Uterus (tissue), 4 donors: Measurements from ENCODE around the gene C11orf58. TPM values are rescaled to one million over a fixed set of nuclear protein-coding genes. Genes with fewer than 3 reads are reported as not detected.

Experiments used
- DNase-seq, 2 donors: peaks; one replicate each; pipeline ENCODE4 v3.0.0-alpha.2; 2019 to 2020
- H3K27ac ChIP-seq, 2 donors: fragments of 200-600 bp; sonication (generic); 1 replicate in 1 of 2; 2 replicates in 1 of 2; pipeline ENCODE4 v1.5.1; 2016 to 2018
- H3K27me3 ChIP-seq, 2 donors: fragments of 200-600 bp; sonication (generic); one replicate each; pipeline ENCODE4 v1.5.1; 2018 to 2019; ENCODE audit warnings: control low read depth in 1 of 2
- H3K36me3 ChIP-seq, 2 donors: fragments of 200-600 bp; sonication (generic); one replicate each; pipeline ENCODE4 v1.5.1; 2019; ENCODE audit warnings: control low read depth in 1 of 2
- H3K4me1 ChIP-seq, 2 donors: fragments of 200-600 bp; sonication (generic); one replicate each; pipeline ENCODE4 v1.5.1; 2018 to 2019; ENCODE audit warnings: control low read depth in 1 of 2
- H3K4me3 ChIP-seq, 2 donors: fragments of 200-600 bp; sonication (generic); 1 replicate in 1 of 2; 2 replicates in 1 of 2; pipeline ENCODE4 v1.5.1; 2018 to 2019; ENCODE audit warnings: mild to moderate bottlenecking in 1 of 2
- H3K9me3 ChIP-seq, 2 donors: fragments of 200-600 bp; sonication (generic); one replicate each; pipeline ENCODE4 v1.5.1; 2019; ENCODE audit warnings: control low read depth in 1 of 2
- CTCF ChIP-seq, 4 experiments: fragments of 200-600 bp in 2 of 4; fragments of 450-650 bp in 2 of 4; sonication (generic) in 2 of 4; IDR thresholded peaks; one replicate each; pipeline ENCODE4 v1.5.1; 2016 to 2019; ENCODE audit warnings: antibody characterized with exemption in 4 of 4, mild to moderate bottlenecking in 2 of 4, moderate library complexity in 1 of 4
- POLR2A ChIP-seq, 2 donors: fragments of 450-650 bp; IDR thresholded peaks; one replicate each; pipeline ENCODE4 v1.6.1; 2016; ENCODE audit warnings: antibody characterized with exemption in 2 of 2, mild to moderate bottlenecking in 1 of 2, moderate library complexity in 1 of 2
- intact Hi-C: fragments of 100-400 bp; cut with DNase I; formaldehyde crosslinking; loops from one replicate; pipeline ENCODE4 v1.15.1; 2023; ENCODE audit warnings: low total_unique reads
- total RNA-seq, 4 donors: library from RNA; depleted of rRNA in 3 of 4; stranded (reverse); fragments of >200 nt in 3 of 4; gene quantifications; one replicate each; pipeline versions ENCODE4 v1.1.0 to v1.2.4, GENCODE V29; 2014 to 2023
- donor health status: DM: yes; HTN: yes; CAD: no.

C11orf58 gene
- total RNA-seq, 4 donors from 2014 or later: 126 to 252 (median 148) TPM

DNA sequence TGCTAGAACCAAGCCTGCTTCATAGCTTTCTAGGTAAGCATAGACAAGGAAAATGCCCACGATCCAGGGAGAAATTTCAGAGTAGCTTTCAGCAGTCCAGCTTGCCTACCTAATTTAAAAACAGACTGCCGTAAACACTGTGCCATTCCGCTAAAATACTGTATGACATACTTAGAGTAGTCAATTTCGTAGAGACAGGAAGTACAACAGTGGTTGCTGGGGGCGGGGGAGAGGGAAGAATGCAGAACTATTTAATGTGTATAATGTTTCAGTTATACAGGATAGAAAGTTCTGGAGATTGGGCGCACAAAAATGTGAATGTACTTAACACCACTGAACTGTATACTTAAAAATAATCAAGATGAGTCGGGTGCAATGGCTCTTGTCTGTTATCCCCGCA is 56.7 kb downstream of the C11orf58 start:
- H3K36me3 ChIP-seq: no peaks in the 10 kb centered on the region
- intact Hi-C loops: no loop called here
- no peaks in the 10 kb centered on the region for H3K27me3 ChIP-seq
- no peak for TF ChIP-seq POLR2A (IDR thresholded peaks at IDR 0.05)
- no peak for TF ChIP-seq CTCF (IDR thresholded peaks at IDR 0.05)
- H3K9me3 ChIP-seq: no peaks in the 10 kb centered on the region
- no peak overlapping the region for H3K27ac ChIP-seq
- H3K4me3 ChIP-seq: no peak overlapping the region
- no peaks in the 10 kb centered on the region for H3K4me1 ChIP-seq
- DNase-seq: no peak

- no peaks in the 10 kb centered on the region for H3K4me1 ChIP-seq
- no peaks in the 10 kb centered on the region for H3K36me3 ChIP-seq
- no peak for DNase-seq
- intact Hi-C loops: no loop called here
- H3K27me3 ChIP-seq: no peaks in the 10 kb centered on the region
- no peak overlapping the region for H3K27ac ChIP-seq
- H3K9me3 ChIP-seq: no peaks in the 10 kb centered on the region
- TF ChIP-seq CTCF (IDR thresholded peaks at IDR 0.05): no peak
- TF ChIP-seq POLR2A (IDR thresholded peaks at IDR 0.05): no peak
- no peak overlapping the region for H3K4me3 ChIP-seq
Observed at GRCh38 chr11:16796311-16796710, 57.9 kb downstream of the C11orf58 start.

DNA sequence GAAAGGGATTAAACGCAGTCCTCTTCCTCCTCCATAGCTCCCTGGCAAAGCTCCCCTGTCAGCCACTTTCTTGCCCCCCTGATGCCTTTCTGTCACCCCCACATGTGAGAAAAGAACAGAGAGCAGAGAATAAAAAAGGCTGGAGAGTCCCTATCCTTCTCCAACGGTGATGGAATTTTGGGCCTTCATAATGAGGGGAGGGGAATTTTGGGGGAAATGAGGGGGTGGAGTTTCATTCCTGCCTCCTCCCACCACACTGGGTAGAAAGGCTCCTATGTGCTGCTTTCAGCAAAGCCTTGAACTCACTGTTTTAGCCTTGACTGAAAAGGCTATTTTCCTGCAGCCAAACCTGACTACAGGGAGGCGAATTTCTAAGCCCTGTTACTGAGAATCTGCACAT is 59.3 kb downstream of the C11orf58 start:
- H3K4me1 ChIP-seq: no peaks in the 10 kb centered on the region
- no peaks in the 10 kb centered on the region for H3K9me3 ChIP-seq
- no peak for DNase-seq
- no peak overlapping the region for H3K4me3 ChIP-seq
- no peaks in the 10 kb centered on the region for H3K36me3 ChIP-seq
- H3K27ac ChIP-seq: no peak overlapping the region
- TF ChIP-seq POLR2A (IDR thresholded peaks at IDR 0.05): no peak
- no peak for TF ChIP-seq CTCF (IDR thresholded peaks at IDR 0.05)
- no peaks in the 10 kb centered on the region for H3K27me3 ChIP-seq
- intact Hi-C loops: no loop called here

DNA sequence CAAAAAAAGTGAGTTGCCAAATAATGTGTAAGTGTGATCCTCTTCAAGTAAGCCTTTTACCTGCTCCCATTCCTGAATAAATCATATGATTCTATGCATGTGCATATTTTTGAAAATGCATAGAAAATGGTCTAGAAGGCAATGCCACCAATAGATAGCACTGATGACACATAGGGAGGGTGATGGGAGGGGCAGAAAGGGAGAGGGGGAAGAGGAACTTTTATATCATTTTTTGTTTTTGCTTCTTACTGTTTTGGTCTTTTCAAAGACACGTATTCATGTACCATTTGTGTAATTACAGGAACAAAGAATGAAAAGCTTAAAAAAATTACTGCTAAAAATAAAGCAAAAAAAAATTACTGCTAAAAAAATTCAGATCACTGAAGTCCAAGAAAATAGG is 60.8 kb downstream of the C11orf58 start:
- no peak for TF ChIP-seq CTCF (IDR thresholded peaks at IDR 0.05)
- TF ChIP-seq POLR2A (IDR thresholded peaks at IDR 0.05): no peak
- no peak for DNase-seq
- Histone ChIP-seq H3K4me1 (no peaks in the 10 kb centered on the region), H3K9me3 (no peaks in the 10 kb centered on the region), H3K27ac (no peak overlapping the region), H3K27me3 (no peaks in the 10 kb centered on the region), H3K4me3 (no peak overlapping the region), H3K36me3 (no peaks in the 10 kb centered on the region)
- intact Hi-C loops: no loop called here

- no peaks in the 10 kb centered on the region for H3K36me3 ChIP-seq
- intact Hi-C loops: no loop called here
- TF ChIP-seq CTCF (IDR thresholded peaks at IDR 0.05) (no peak), POLR2A (IDR thresholded peaks at IDR 0.05) (no peak)
- H3K9me3 ChIP-seq: no peaks in the 10 kb centered on the region
- no peaks in the 10 kb centered on the region for H3K4me1 ChIP-seq
- no peak for DNase-seq
- H3K27me3 ChIP-seq: no peaks in the 10 kb centered on the region
- H3K27ac ChIP-seq: no peak overlapping the region
- H3K4me3 ChIP-seq: no peak overlapping the region
Observed at GRCh38 chr11:16799890-16800289, 61.4 kb downstream of the C11orf58 start.
